ENCODE measurements around the gene EDARADD. TPM values are rescaled to one million over a fixed set of nuclear protein-coding genes. Genes with fewer than 3 reads are reported as not detected.

Gene EDARADD
- total and polyA plus RNA-seq, 9 donors: 0.29 to 2.9 (median 0.51) TPM

DNA sequence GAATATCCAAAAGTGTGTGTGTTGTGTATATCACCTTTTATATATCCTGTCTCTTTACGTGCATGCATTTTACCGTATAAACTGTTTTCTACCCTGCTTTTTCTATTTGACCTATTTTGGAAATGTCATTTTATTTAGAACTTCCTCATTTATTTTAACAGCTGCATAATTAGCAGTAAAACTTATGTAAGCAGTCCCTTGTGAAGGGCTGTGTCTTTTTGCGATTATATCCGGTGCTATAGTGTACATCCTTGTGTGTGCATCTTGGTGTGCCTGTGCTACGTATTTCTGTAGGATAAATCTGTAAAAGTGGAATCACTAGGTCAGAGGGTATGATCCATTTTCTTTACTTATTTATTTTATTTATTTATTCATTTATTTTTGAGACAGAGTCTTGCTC lies 136.9 kb downstream of the EDARADD start:
- DNase-seq: no peak
- Histone ChIP-seq H3K27me3 (no peaks in the 10 kb centered on the region), H3K4me3 (no peak overlapping the region), H3K4me1 (ENCODE audit: insufficient read depth) (no peaks in the 10 kb centered on the region), H3K36me3 (no peaks in the 10 kb centered on the region), H3K27ac (no peak overlapping the region), H3K9me3 (no peaks in the 10 kb centered on the region)
- intact Hi-C loops (cut with DNase I): no loop called here
- WGBS, 3 donors: 77 to 88% (median 82%) methylated on average over 5 of the region's 5 CpGs
- TF ChIP-seq EP300 (IDR thresholded peaks at IDR 0.05) (no peak), POLR2A (IDR thresholded peaks at IDR 0.05) (no peak)
- TF ChIP-seq, protein P1, sequence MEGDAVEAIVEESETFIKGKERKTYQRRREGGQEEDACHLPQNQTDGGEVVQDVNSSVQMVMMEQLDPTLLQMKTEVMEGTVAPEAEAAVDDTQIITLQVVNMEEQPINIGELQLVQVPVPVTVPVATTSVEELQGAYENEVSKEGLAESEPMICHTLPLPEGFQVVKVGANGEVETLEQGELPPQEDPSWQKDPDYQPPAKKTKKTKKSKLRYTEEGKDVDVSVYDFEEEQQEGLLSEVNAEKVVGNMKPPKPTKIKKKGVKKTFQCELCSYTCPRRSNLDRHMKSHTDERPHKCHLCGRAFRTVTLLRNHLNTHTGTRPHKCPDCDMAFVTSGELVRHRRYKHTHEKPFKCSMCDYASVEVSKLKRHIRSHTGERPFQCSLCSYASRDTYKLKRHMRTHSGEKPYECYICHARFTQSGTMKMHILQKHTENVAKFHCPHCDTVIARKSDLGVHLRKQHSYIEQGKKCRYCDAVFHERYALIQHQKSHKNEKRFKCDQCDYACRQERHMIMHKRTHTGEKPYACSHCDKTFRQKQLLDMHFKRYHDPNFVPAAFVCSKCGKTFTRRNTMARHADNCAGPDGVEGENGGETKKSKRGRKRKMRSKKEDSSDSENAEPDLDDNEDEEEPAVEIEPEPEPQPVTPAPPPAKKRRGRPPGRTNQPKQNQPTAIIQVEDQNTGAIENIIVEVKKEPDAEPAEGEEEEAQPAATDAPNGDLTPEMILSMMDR (IDR thresholded peaks at IDR 0.05): no peak

DNA sequence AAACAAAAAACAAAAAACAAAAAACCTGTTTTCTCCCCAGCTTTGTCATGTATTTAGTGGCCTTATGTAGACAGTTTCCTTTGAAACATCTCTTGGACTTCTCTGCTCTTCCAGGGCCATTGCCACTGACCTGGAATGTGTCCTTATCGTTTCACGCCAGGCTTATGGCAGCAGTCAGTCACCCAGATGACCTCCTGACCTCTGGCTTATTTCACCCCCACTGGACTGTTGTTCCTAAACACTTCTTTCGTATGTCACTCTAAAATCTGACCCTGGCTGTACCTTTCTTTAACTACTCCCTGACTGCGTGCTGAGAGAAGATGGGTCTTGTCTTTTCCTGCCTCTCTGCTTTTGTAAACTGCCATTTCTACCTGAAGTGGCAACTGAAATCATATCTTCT lies 138.8 kb downstream of the EDARADD start:
- WGBS, 3 donors: 84 to 89% (median 86%) methylated on average over 4 of the region's 4 CpGs

DNA sequence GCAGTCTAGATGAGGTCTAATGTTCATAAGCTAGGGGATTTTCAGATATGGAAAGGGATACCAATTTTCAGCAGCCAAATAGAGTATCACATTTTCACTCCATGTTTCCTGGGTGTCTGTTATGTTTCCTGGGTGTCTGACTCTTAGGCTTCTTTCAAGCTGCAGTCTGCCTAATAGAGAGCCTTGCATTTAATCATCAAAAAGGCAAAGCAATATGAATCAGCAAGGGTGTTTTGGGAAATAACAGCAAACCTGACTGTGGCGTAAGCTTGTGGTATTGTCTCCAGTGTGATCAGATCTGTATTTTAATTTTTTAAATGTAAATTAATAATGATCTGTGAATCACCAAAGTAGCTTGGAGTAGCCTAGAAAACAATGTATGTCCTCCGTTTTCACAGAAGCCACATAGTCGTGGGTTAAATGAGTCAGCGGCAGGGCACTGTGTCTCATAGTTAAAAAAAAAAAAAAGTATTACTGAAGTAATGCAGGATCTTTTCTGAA lies 140.1 kb downstream of the EDARADD start:
- Histone ChIP-seq H3K27me3 (no peaks in the 10 kb centered on the region), H3K4me1 (ENCODE audit: insufficient read depth) (peaks cover 3% of the 10 kb centered on the region), H3K27ac (no peak overlapping the region), H3K9me3 (no peaks in the 10 kb centered on the region), H3K36me3 (no peaks in the 10 kb centered on the region), H3K4me3 (no peak overlapping the region)
- 73 to 77% (median 76%) methylated on average over 4 of the region's 4 CpGs for WGBS, 3 donors
- intact Hi-C loops (cut with DNase I): no loop called here
- no peak for DNase-seq
- TF ChIP-seq EP300 (IDR thresholded peaks at IDR 0.05): no peak
- no peak for TF ChIP-seq POLR2A (IDR thresholded peaks at IDR 0.05)
- TF ChIP-seq, protein P1 (IDR thresholded peaks at IDR 0.05): no peak

More for the DNA sequence above, 138.8 kb downstream of the EDARADD start:
- no peak overlapping the region for H3K27ac ChIP-seq
- intact Hi-C loops (cut with DNase I): no loop called here
- DNase-seq: no peak
- no peaks in the 10 kb centered on the region for H3K27me3 ChIP-seq
- H3K36me3 ChIP-seq: no peaks in the 10 kb centered on the region
- TF ChIP-seq EP300 (IDR thresholded peaks at IDR 0.05) (no peak), POLR2A (IDR thresholded peaks at IDR 0.05) (no peak)
- TF ChIP-seq, protein P1 (IDR thresholded peaks at IDR 0.05): no peak
- H3K4me3 ChIP-seq: no peak overlapping the region
- H3K4me1 ChIP-seq (ENCODE audit: insufficient read depth): peaks cover 3% of the 10 kb centered on the region
- no peaks in the 10 kb centered on the region for H3K9me3 ChIP-seq

Other genes with a start within 250 kb of the EDARADD start
- 10 to 100 TPM in 2 of 7 donors, 1 to 10 TPM in 5; 5.1 to 15.4 (median 5.8) TPM for gene ERO1B, start 112.3 kb upstream of the EDARADD start, total RNA-seq
- gene ERO1B, start 112.3 kb upstream of the EDARADD start, polyA plus RNA-seq: 10 to 100 TPM in 1 of 2 donors, 1 to 10 TPM in 1; 4.8 to 12.6 TPM
- 10 to 100 TPM; 36.4 to 91.2 (median 44.5) TPM for gene LGALS8, start 129.7 kb downstream of the EDARADD start, total RNA-seq
- 10 to 100 TPM; 23.7 to 54.0 TPM for gene LGALS8, start 129.7 kb downstream of the EDARADD start, polyA plus RNA-seq
- gene HEATR1, start 210.2 kb downstream of the EDARADD start, total RNA-seq: 10 to 100 TPM; 10.7 to 51.6 (median 28.0) TPM
- 10 to 100 TPM in 1 of 2 donors, 1 to 10 TPM in 1; 5.4 to 11.5 TPM for gene HEATR1, start 210.2 kb downstream of the EDARADD start, polyA plus RNA-seq

All from ovary (tissue), 9 donors.